Keratinocyte (primary cell): ENCODE measurements around the gene GLG1. TPM values are rescaled to one million over a fixed set of nuclear protein-coding genes. Genes with fewer than 3 reads are reported as not detected.
A peak's percentile ranks its signal among the peaks of the same experiment; 100 is the strongest.

Experiments
- DNase-seq: peaks from one replicate; pipeline ENCODE4 v3.0.0-alpha.2; 2011; ENCODE audit warnings: low read depth, missing footprints, low spot score
- FAIRE-seq: peaks from 2 replicates; lab custom pipeline; 2011; peaks lifted over from hg19 to GRCh38; lab: Jason Lieb, UNC
- H2AFZ ChIP-seq: 2 replicates; pipeline ENCODE4 v1.6.0; 2012; ENCODE audit warnings: low read length, control low read depth, inconsistent platforms; ENCODE audit not compliant: control insufficient read depth
- H3K27ac ChIP-seq: 2 replicates; pipeline ENCODE4 v1.5.1; 2011; ENCODE audit warnings: low read length; ENCODE audit not compliant: control insufficient read depth, insufficient read depth
- H3K27me3 ChIP-seq: 3 replicates; pipeline ENCODE4 v1.6.0; 2011; ENCODE audit warnings: low read length; ENCODE audit not compliant: control insufficient read depth, insufficient read depth; ENCODE audit errors: extremely low read depth
- H3K36me3 ChIP-seq, 2 experiments: 2 replicates in 1 of 2; 3 replicates in 1 of 2; pipeline ENCODE4 v1.5.1; 2011; ENCODE audit warnings: low read length in 2 of 2, mild to moderate bottlenecking in 1 of 2; ENCODE audit not compliant: control insufficient read depth in 2 of 2, insufficient read depth in 2 of 2; ENCODE audit errors: extremely low read depth in 1 of 2
- H3K4me1 ChIP-seq: 3 replicates; pipeline ENCODE4 v1.5.1; 2011; ENCODE audit warnings: low read length; ENCODE audit not compliant: control insufficient read depth, insufficient read depth; ENCODE audit errors: extremely low read depth
- H3K4me2 ChIP-seq: 3 replicates; pipeline ENCODE4 v1.6.0; 2011; ENCODE audit warnings: low read depth, low read length; ENCODE audit not compliant: control insufficient read depth, insufficient read depth; ENCODE audit errors: extremely low read depth
- H3K4me3 ChIP-seq, 3 experiments: fragments of 200-600 bp in 1 of 3; sonication (generic) in 1 of 3; 2 replicates in 2 of 3; 3 replicates in 1 of 3; pipeline ENCODE4 v1.5.1; 2011 to 2016; ENCODE audit warnings: low read length in 3 of 3, mild to moderate bottlenecking in 3 of 3, control low read depth in 2 of 3, inconsistent platforms in 1 of 3, low read depth in 1 of 3, mixed read lengths in 1 of 3, mixed run types in 1 of 3, moderate library complexity in 1 of 3; ENCODE audit not compliant: control insufficient read depth in 2 of 3, insufficient read depth in 2 of 3; ENCODE audit errors: extremely low read depth in 1 of 3
- H3K79me2 ChIP-seq: 2 replicates; pipeline ENCODE4 v1.6.0; 2012; ENCODE audit warnings: low read length; ENCODE audit not compliant: control insufficient read depth, insufficient read depth
- H3K9ac ChIP-seq: 3 replicates; pipeline ENCODE4 v1.6.0; 2011; ENCODE audit warnings: low read length; ENCODE audit not compliant: control insufficient read depth, insufficient read depth; ENCODE audit errors: extremely low read depth
- H3K9me1 ChIP-seq: 3 replicates; pipeline ENCODE4 v1.6.0; 2011; ENCODE audit warnings: low read length; ENCODE audit not compliant: control insufficient read depth, insufficient read depth; ENCODE audit errors: extremely low read depth
- H3K9me3 ChIP-seq: 2 replicates; pipeline ENCODE4 v1.5.1; 2012; ENCODE audit warnings: low read depth, low read length; ENCODE audit not compliant: control insufficient read depth
- H4K20me1 ChIP-seq: 3 replicates; pipeline ENCODE4 v1.6.0; 2011; ENCODE audit warnings: low read length; ENCODE audit not compliant: control insufficient read depth, insufficient read depth; ENCODE audit errors: extremely low read depth
- CTCF ChIP-seq, 3 experiments: IDR thresholded peaks in 1 of 3; conservative IDR thresholded peaks in 1 of 3; optimal IDR thresholded peaks in 1 of 3; 2 replicates in 2 of 3; 3 replicates in 1 of 3; pipeline versions ENCODE3 to v1.5.1; 2011; ENCODE audit warnings: low read length in 3 of 3, mild to moderate bottlenecking in 3 of 3, moderate library complexity in 2 of 3, control low read depth in 1 of 3, inconsistent platforms in 1 of 3; ENCODE audit not compliant: insufficient read depth in 2 of 3; ENCODE audit errors: extremely low read depth in 1 of 3
- EZH2 ChIP-seq: IDR thresholded peaks from one replicate; pipeline ENCODE4 v1.6.1; 2012; ENCODE audit warnings: inconsistent platforms, mild to moderate bottlenecking, low read length, moderate library complexity
- dilution Hi-C: fragments of 300-500 bp; cut with MboI; formaldehyde crosslinking; loops from one replicate; pipeline ENCODE4 v1.7.0; 2020; ENCODE audit warnings: low sequenced_read_pairs; ENCODE audit not compliant: extremely low pct_ligation_motif_present
- polyA plus RNA-seq, 5 experiments: library from polyadenylated mRNA; depleted of rRNA in 3 of 5; stranded (reverse) in 3 of 5; stranded (forward) in 1 of 5; unstranded in 1 of 5; fragments of >200 nt; gene quantifications; 1 replicate in 1 of 5; 2 replicates in 3 of 5; 3 replicates in 1 of 5; pipeline versions ENCODE4 v1.2.1 to v1.2.3, GENCODE V29; 2011 to 2012; ENCODE audit warnings: missing spikeins in 2 of 5, low read depth in 1 of 5, low replicate concordance in 1 of 5

Gene GLG1
- polyA plus RNA-seq, 1 donor (not counting 4 experiments of a cell fraction or from before 2014, with no cell fraction given), result 63.6 TPM

GRCh38 chr16:74607310-74607961, 522 bp upstream of the GLG1 start:
- no peaks in the 10 kb centered on the region for H3K27me3 ChIP-seq
- no peaks in the 10 kb centered on the region for H3K9me1 ChIP-seq
- H3K9me3 ChIP-seq, result no peaks in the 10 kb centered on the region
- dilution Hi-C loops, result no loop called here
- H3K36me3 ChIP-seq, result no peaks in the 10 kb centered on the region
- H3K27ac ChIP-seq, result peak overlapping the region; percentile 80
- peaks cover 21% of the 10 kb centered on the region for H3K4me1 ChIP-seq
- peaks cover 44% of the 10 kb centered on the region for H3K79me2 ChIP-seq
- DNase-seq (no peak), FAIRE-seq (no peak)
- peak overlapping the region; percentile 63 for H3K4me2 ChIP-seq
- peak overlapping the region; percentile 86 for H3K9ac ChIP-seq
- peak overlapping the region; percentile 89 to 99 (median 90) for H3K4me3 ChIP-seq
- peak overlapping the region; percentile 95 for H2AFZ ChIP-seq
- no peak for TF ChIP-seq EZH2
- TF ChIP-seq CTCF (optimal IDR thresholded peaks at IDR 0.05 in 1 of 3, IDR thresholded peaks at IDR 0.05 in 1 of 3, conservative IDR thresholded peaks at IDR 0.05 in 1 of 3; ENCODE audit: extremely low read depth in 1 of 3, insufficient read depth in 2 of 3, low read length in 3 of 3), result no peak
- no peaks in the 10 kb centered on the region for H4K20me1 ChIP-seq

GRCh38 chr16:74605746-74606520, 981 bp downstream of the GLG1 start:
- FAIRE-seq (no peak), DNase-seq (no peak)

More at GRCh38 chr16:74605746-74606520, 981 bp downstream of the GLG1 start:
- Histone ChIP-seq H3K4me3 (peak overlapping the region; percentile 89 to 99 (median 90)), H3K36me3 (no peaks in the 10 kb centered on the region), H2AFZ (peak overlapping the region; percentile 87), H3K4me1 (peaks cover 31% of the 10 kb centered on the region), H3K9me3 (no peaks in the 10 kb centered on the region), H3K79me2 (peaks cover 55% of the 10 kb centered on the region), H3K9me1 (no peaks in the 10 kb centered on the region), H4K20me1 (no peaks in the 10 kb centered on the region), H3K9ac (peak overlapping the region; percentile 86), H3K27me3 (no peaks in the 10 kb centered on the region), H3K4me2 (peak overlapping the region; percentile 63), H3K27ac (peak overlapping the region; percentile 80)
- no peak for TF ChIP-seq CTCF (optimal IDR thresholded peaks at IDR 0.05 in 1 of 3, IDR thresholded peaks at IDR 0.05 in 1 of 3, conservative IDR thresholded peaks at IDR 0.05 in 1 of 3; ENCODE audit: extremely low read depth in 1 of 3, insufficient read depth in 2 of 3, low read length in 3 of 3)
- no peak for TF ChIP-seq EZH2
- dilution Hi-C loops, result no loop called here
